ENCODE results near the gene ZNF567. TPM values are rescaled to one million over a fixed set of nuclear protein-coding genes. Genes with fewer than 3 reads are reported as not detected.

The ZNF567 gene
- total and polyA plus RNA-seq, 8 donors: 5.3 to 15.6 (median 11.9) TPM

- Histone ChIP-seq H3K4me3 (no peak overlapping the region), H3K4me1 (no peaks in the 10 kb centered on the region), H3K36me3 (peaks cover 0 to 100% of the 10 kb centered on the region in 2 donors), H3K9me3 (peaks cover 23 to 100% of the 10 kb centered on the region in 2 donors), H3K27ac (no peak overlapping the region), H3K27me3 (no peaks in the 10 kb centered on the region)
- DNase-seq (no peak), ATAC-seq (no peak)
- TF ChIP-seq CTCF (IDR thresholded peaks at IDR 0.05): no peak
- intact Hi-C loops (cut with DNase I): no loop called here
Observed at GRCh38 chr19:36750066-36750691, 62.8 kb downstream of the ZNF567 start.

Other genes with a start within 250 kb of the ZNF567 start
- gene ZNF566, start 198.1 kb upstream of the ZNF567 start, total RNA-seq: 10 to 100 TPM in 1 of 2 donors, 1 to 10 TPM in 1; 8.8 to 12.0 TPM
- 10 to 100 TPM; 14.3 to 17.7 (median 15.6) TPM for gene ZNF566, start 198.1 kb upstream of the ZNF567 start, polyA plus RNA-seq (ENCODE audit: insufficient read length in 6 of 6)
- gene ZNF260, start 159.3 kb upstream of the ZNF567 start, total RNA-seq: 10 to 100 TPM in 1 of 2 donors, 1 to 10 TPM in 1; 8.5 to 14.4 TPM
- 10 to 100 TPM; 29.8 to 31.9 (median 31.5) TPM for gene ZNF260, start 159.3 kb upstream of the ZNF567 start, polyA plus RNA-seq (ENCODE audit: insufficient read length in 6 of 6)
- gene ZNF529, start 114.3 kb upstream of the ZNF567 start, total RNA-seq: 10 to 100 TPM in 1 of 2 donors, 1 to 10 TPM in 1; 8.1 to 10.3 TPM
- 10 to 100 TPM; 29.8 to 42.0 (median 35.2) TPM for gene ZNF529, start 114.3 kb upstream of the ZNF567 start, polyA plus RNA-seq (ENCODE audit: insufficient read length in 6 of 6)
- 1 to 10 TPM; 3.4 to 3.5 TPM for gene ZNF382, start 82.3 kb upstream of the ZNF567 start, total RNA-seq
- 10 to 100 TPM; 10.0 to 14.1 (median 12.1) TPM for gene ZNF382, start 82.3 kb upstream of the ZNF567 start, polyA plus RNA-seq (ENCODE audit: insufficient read length in 6 of 6)
- 1 to 10 TPM; 5.5 to 6.9 TPM for gene ZNF461, start 20.8 kb upstream of the ZNF567 start, total RNA-seq
- gene ZNF461, start 20.8 kb upstream of the ZNF567 start, polyA plus RNA-seq (ENCODE audit: insufficient read length in 6 of 6): 10 to 100 TPM; 14.7 to 15.9 (median 15.3) TPM
- 1 to 10 TPM; 3.3 to 4.1 TPM for gene ZNF850, start 85.2 kb downstream of the ZNF567 start, total RNA-seq
- gene ZNF850, start 85.2 kb downstream of the ZNF567 start, polyA plus RNA-seq (ENCODE audit: insufficient read length in 6 of 6): 1 to 10 TPM; 4.3 to 6.4 (median 4.7) TPM
- gene ZNF790, start 150.8 kb downstream of the ZNF567 start, total RNA-seq: 1 to 10 TPM; 6.8 to 7.5 TPM
- 10 to 100 TPM; 11.8 to 15.1 (median 13.8) TPM for gene ZNF790, start 150.8 kb downstream of the ZNF567 start, polyA plus RNA-seq (ENCODE audit: insufficient read length in 6 of 6)
- gene ZNF345, start 163.3 kb downstream of the ZNF567 start, total RNA-seq: 1 to 10 TPM; 3.1 to 3.6 TPM
- 10 to 100 TPM; 19.2 to 26.4 (median 23.1) TPM for gene ZNF345, start 163.3 kb downstream of the ZNF567 start, polyA plus RNA-seq (ENCODE audit: insufficient read length in 6 of 6)
- gene ZNF829, start 228.7 kb downstream of the ZNF567 start, total RNA-seq: 1 to 10 TPM; 2.4 to 2.9 TPM
- 1 to 10 TPM; 6.3 to 7.6 (median 7.5) TPM for gene ZNF829, start 228.7 kb downstream of the ZNF567 start, polyA plus RNA-seq (ENCODE audit: insufficient read length in 6 of 6)
- gene ZNF568, start 228.7 kb downstream of the ZNF567 start, total RNA-seq: 1 to 10 TPM; 7.1 to 9.3 TPM
- gene ZNF568, start 228.7 kb downstream of the ZNF567 start, polyA plus RNA-seq (ENCODE audit: insufficient read length in 6 of 6): 10 to 100 TPM; 25.5 to 31.8 (median 29.7) TPM